ENCODE data around the gene GDE1.

The GDE1 gene

DNA sequence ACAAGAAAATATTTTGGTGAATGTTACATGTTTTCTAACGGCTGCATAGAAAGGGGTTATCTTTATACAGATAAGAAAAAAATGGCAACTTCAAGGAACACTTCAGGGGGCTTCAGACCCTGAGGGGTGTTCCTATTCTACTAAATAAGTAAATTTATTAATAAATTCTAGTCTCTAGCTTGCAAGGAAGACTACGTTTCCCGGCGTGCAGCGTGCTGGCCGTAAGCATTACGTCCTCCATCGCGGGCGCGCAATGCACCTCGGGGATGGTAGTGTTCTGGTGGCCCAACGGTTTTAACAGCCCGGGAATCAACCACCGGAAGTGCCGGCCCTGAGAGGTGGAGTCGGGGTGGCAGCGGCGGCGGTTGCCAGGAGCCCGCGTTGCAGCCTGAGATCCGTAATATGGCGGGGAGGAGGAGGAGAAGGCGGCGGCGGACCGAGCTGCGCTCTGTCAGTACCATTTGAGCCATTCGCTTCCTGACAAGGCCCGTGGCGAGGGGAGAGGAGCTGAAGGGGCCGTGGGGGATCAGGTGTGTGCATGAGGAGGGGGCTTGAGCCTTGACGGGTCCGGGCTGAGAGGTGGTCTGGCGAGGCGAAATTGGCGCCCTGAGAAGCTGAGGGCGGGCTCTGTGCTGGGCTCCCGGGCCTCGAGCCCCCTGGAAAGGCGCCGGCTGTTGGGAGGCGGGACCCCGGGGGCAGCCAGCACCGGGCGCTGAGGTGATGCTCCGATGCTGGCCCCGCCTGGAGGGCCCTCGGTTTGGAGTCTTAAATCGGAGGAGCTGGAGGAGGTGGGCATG is 1.9 kb upstream of the GDE1 start, which contains the start of gene CCP110:
Gene CCP110 (plus strand): TSS at position 384 of the 797 bp plus-strand sequence. CDS start 3,940 bp downstream, outside the sequence.
- peak; percentile 97 for DNase-seq

DNA sequence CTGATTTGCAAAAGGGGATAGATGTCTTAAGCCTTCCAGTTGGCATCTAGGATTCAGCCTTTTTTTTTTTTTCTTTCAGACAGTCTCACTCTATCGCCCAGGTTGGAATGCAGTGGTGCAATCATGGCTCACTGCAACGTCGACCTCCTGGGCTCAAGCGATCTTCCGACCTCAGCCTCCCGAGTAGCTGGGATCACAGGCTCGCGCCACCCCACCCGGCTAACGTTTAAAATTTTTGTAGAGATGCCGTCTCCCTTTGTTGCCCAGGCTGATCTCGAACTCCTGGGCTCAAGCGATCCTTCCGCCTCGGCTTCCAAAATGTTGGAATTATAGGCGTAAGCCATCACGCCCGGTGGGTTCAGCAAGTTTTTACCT is 1.3 kb upstream of the GDE1 start:
- DNase-seq, result no peak

DNA sequence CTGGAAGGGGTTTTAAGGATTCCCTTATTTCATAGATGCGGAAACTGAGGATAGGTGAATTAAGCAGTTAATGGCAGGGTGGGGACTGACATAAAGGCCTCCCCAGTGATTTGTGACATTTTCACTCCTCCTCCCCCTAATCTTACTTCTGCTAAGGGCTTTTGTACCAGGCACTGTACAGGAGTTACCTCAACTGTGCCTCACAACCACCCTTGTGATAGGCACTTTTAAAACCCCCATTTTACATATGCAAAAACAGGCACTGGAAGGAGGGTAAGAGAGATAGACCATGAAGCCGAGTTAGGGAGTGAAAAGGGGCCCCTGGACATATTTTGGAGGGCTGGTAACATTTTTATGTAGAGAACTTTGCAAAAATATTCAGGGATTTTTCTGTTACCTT is 862 bp upstream of the GDE1 start:
- no peak for DNase-seq

DNA sequence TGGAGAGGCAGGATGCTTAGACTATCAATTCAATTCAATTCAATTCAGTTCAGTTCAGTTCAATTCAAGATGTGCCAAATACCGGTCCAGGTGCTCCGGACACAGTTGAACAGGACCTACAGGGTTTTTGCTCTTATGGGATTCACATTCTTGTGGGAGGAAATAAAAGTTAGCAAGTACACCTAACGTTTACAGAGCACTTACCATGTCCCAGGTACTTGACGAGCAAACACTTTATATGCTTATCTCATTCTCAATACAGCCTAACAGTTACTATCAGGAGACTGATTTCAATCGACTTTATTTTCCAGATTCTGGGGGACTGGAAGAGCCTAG is 467 bp upstream of the GDE1 start:
- peak; percentile 50 for DNase-seq

DNA sequence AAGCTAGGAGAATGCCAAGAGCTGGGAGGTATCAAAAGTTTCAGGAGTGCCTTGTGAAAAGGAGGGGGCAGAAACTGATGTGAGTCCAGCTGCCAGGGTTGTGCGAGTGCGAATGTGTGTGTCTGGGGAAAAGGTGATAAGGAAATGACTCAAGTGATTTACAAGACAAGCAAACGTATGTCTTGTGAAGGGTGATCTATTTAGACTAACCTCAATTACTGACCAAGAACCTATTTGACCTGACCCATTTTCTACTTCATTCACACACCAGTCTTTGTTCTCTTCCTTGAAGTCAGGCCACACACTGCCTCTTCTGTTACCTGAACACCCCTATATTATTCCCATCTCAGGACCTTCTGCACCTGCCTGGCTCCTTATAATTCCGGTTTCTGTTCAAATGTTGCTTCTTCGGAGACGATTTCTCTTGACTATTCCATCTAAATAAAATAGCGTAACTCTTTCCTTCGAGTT is 1.0 kb downstream of the GDE1 start:
- DNase-seq, result no peak

DNA sequence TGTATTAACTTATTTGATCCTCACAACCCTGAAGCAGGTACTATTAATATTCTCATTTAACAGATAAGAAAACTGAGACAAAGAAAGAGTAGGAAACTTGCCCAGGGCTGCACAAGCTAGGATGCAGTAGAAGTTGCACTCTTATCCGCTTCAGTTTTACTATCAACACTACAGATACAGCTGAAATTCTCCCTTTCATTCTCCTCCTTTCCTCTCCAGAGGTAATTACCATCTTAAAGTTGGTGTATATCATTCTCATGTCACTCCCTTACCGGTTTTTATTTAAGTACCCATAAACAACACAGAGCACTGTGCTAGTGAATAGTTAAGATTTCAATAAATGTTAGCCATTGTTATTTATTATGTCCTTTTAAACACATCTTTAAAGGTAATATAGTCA is 3.5 kb downstream of the GDE1 start:
- no peak for DNase-seq

DNA sequence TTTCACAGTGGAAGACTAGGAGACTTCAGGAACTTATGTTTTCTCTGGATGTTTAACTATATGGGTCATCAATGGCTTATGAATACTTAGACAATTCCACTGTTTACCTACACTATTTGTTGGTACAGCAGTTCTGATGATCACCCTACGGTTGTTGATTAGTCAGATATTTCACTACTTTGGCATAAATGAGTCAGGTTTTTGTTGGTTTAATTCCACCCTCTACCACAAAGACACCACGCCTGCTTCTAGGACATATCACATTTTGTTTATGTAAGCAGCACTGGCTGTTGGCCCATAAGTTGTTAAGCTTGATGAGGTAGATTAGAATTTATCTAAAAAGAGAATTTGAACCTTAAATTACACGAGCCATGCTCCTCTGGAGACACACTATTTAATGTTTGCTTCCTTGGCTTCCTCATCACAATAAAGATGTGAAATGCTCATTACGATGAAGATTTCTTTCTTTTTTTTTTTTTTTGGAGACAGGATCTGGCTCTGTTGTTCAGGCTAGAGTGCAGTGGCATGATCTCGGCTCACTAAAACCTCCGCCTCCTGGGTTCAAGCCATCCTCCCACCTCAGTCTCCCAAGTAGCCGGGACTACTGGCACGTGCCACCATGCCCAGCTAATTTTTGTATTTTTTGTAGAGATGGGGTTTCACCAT is 4.3 kb downstream of the GDE1 start:
- no peak for DNase-seq

DNA sequence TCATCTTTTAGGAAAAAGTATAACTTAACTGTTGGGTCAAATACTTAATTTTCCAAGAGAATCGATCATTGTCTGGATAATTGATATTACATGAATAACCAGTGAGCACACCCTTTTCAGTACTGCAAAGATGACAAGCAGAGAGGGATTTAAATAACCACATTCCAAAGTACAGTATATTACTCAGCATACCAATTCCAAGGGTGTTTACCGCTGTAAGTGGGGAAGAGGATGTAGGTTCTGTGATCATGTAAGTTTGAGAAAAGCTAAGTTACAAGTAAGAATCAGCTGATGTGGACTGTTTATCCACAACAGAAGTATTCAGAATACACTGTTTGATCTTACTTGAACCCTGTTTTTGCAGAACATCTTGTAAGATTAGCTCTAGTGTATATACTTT is 6.1 kb downstream of the GDE1 start:
- no peak for DNase-seq

DNA sequence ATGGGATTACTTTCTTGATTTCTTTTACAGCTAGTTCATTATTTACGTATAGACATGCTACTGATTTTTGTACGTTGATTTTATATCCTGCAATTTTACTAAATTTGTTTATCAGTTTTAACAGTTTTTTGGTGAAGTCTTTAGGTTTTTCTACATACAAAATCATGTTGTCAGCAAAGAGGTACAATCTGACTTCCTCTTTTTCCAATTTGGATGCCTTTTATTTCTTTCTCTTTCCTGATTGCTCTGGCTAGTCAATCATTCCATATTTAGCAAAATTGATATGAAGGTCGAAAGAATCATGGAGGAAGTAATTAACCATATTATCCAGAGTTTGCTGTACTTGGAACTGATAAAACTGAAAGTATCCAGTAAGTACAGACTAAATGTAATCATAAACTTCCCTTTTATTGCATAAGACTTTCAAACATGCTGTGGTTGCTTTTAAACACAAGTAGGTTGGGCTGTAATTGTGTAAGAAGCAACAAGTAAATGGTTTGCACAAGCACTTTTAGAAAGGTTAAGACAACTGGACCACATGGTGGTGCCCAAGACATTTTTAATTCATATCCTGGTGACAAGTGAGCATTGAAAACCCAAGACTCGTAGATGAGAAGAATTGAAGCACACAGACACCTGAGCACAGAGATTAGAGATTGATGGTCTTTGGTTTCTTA is 8.4 kb downstream of the GDE1 start:
- no peak for DNase-seq

DNA sequence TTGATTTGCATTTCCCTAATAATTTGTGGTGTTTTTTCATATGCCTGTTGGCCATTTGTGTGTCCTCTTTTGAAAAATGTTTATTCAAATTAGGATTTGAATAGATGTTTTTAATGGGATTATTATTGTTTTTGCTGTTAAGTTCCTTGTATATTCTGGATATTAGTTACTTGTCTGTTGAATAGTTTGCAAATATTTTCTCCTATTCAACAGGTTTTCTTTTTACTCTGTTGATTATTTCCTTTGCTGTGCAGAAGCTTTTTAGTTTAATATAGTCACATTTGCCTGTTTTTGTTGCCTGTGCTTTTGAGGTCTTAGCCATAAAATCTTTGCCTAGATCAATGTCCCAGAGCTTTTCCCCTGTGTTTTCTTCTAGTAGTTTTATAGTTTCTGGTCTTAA is 9.6 kb downstream of the GDE1 start:
- DNase-seq, result no peak

DNA sequence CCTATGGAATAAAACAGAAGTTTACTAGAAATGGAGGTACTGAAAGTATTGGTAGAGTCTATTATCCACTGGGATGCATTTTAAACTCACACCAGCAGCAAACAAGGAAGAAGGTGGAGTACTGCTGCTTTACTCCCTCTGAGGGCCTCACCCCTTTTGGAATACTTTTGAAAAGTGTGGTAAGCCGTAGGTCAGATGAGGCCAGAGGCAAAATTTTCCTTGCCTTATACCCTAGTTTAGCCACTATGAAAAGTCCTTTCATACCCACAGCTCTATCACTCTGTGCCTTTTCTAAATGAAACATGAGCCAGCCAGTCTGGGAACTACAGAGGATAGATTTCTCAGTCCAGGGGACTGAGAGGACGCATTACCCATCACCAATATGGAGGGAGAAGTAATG is 14.0 kb downstream of the GDE1 start:
- DNase-seq, result no peak

DNA sequence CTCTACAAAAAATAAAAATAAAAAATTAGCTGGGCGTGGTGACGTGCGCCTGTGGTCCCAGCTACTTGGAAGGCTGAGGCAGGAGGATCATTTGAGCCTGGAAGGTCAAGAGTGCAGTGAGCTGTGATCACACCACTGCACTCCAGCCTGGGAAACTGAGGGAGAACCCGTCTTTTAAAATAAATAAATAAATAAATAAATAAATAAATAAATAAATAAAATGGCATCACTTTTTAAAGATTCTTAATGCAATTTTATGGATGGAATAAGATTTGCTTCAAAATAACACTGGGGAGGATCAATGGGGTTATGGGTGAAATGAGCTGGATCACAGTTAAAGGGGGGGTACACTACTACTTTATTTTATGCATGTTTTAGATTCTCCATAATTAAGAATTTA is 14.9 kb downstream of the GDE1 start:
- DNase-seq, result no peak

DNA sequence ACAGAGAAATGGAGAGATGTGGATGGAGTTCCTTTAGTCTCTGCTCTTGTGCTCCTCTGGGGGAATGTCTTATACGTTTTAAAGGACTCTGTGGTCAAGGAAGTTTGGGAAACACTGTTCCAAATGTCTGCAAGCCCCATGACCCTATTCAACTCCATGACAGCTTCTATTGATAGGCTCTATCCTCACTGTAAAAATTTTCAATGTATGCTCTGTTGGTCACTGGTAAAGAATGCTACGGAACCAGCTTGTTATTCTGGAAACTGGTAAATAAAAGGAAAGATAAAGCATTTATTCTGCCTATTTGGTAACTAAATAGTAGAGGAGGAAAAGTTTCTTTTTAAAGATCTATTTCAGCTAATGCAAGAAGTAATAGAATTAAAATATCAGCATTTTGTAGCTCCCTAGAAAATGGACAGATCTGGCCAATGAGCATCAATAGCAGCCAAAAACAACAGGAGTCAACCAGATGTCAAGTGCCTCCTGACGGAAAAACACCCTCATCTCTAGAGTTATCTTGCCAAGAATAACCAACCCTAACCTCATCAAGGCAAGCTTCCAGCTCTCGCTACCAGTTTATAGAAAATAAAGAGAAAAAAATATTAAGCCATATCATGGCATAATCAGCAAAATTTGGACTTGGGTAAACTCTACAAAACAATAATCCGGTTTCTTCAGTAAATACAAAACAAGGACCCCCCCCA is 16.1 kb downstream of the GDE1 start:
- no peak for DNase-seq

DNA sequence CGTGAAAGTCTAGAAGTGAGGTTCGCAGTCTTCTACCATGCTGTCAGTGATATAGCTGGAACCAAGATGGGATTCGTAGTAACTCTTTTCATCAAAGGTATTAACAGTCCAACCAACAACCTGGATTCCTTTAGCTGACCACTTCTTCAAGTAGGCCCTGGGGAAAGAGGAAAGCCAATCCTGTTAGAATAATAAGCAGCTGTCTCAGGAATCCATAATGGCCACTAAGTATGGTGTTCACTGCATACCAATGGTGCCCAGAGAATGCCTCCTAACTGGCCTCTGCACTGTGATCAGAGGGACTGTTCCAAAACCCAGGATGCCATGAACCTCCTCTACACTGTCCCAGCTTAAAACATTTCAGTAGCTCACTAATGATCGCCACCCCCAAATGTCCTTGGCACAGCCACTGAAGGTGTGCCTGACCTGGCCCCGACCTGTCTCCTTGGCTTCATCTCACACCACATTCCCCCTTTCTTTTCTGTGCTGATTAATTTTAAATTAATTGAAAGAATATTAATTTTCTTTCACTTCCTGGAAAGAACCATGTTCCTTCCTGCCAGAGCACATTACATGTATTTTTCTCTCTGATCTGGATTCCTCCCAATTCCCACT is 18.3 kb downstream of the GDE1 start:
- DNase-seq, result no peak

DNA sequence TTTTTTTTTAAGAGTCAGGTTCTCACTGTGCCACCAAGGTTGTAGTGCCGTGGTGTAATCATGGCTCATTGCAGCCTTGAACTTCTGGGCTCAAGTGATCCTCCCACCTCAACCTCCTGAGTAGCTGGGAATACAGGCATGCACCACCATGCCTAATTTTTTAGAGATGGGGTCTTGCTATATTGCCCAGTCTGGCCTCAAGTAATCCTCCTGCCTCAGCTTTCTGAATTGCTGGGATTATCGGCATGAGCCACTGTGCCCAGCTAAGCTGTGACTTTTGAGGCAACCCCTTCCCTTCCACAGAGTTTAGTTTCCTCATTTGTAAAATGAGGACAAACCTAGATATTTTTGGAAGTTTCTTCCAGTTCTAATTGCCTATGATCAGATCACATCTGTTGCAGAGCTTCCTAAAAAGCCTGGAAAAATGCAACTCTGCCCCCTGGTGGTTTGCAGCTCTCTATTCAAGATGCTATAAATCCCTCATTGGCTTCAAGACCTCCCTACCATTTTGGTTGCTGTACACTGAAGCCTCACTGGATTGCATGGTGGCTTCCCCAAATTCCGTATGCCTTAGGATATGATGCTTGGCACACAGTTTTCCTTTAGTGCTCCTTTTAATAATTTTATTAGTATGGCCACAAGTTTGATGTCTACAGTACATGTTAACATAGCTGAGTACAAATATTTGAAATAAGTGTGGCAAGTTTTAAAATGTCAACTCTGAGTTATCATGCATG is 19.3 kb downstream of the GDE1 start:
- DNase-seq, result peak; percentile 77

DNA sequence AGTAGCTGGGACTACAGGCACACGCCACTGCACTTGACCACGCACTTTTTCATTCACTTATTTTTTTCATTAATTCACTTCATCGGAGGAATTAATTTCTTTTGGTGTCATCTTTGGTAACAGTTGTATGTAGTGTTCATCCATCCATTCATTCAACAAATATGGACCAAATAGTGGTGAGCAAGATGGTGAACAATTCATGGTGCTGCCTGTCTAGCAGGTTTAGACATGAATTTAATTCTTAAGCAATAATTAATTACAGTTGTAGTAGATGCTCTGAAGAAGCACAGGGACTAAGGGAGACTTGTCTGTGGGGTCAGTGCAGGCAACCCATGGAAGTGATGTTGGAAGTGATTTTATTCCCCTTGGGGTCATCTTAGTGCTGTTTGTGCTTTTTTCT is 22.4 kb downstream of the GDE1 start:
- no peak for DNase-seq

DNA sequence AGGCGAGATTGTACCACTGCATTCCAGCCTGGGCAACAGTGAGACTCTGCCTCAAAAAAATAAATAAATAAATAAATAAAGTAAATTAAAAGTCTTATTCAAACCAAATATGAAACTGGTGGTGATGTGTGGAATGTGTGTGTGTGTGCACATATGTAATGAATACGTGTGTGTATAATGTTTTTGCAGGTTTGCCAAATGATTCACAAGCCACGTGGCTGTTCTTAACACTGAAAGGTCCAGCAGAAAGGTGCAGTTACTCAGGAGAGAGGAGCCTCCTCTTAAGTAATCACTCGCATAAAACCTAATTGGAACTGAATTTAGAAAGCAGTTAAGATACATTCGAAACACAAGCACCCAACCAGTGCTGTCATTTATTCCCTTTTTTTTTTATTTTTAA is 22.9 kb downstream of the GDE1 start:
- DNase-seq, result no peak

DNA sequence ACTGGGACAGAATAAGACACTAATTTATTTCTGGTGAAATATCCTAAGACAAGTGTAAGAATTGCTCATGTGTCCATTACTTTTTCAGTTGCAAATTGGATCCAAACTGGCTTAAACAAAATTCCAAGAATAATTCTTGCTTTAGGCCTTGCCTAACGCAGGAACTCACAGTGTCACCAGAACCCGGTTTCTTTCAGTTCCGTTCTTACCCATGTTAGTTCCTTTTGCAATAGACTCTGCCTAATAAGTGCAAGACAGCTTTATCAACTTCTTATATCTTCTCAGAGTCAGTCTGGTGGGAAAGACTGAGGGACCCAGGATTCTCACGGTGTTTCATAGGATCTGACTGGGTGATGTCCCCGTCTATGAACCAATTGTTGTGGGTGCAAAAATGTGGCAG is 24.7 kb downstream of the GDE1 start:
- DNase-seq, result no peak

DNA sequence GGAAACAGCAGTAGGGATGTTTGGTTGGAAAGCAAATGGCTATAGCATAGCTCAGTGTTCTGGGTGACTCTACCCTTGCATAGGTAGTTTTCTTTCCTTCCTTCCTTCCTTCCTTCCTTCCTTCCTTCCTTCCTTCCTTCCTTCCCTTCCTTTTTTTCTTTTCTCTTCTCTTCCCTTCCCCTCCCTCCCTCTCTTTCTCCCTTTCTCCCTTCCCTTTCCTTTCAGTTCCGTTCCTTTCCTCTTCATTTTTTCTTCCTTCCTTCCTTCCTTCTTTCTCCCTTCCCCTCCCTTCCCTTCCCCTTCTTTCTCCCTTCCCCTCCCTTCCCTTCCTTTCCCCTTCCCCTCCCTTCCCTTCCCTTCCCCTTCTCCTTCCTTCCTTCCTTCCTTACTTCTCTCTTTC is 31.3 kb downstream of the GDE1 start:
- DNase-seq, result no peak

DNA sequence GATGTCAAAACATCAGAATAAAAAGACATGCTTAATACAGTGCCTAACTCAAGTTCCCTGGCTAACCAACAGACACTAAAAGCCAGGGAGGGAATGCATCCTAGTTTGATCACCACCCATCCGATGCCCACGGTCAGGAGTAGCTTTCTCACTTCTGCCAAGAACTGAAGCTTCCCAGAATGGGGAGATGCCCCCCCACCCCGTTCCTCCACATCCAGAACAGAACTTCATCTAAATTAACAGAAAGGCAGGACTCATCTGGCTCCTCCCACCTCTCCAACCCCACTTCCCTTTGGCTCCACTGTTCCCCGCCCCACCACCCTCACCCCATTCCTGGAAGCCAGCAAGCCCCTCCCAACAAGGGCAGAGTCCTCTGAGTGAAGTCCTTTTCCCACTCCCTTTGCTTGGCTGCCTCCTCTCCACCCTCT is 33.7 kb downstream of the GDE1 start:
- no peak for DNase-seq

DNA sequence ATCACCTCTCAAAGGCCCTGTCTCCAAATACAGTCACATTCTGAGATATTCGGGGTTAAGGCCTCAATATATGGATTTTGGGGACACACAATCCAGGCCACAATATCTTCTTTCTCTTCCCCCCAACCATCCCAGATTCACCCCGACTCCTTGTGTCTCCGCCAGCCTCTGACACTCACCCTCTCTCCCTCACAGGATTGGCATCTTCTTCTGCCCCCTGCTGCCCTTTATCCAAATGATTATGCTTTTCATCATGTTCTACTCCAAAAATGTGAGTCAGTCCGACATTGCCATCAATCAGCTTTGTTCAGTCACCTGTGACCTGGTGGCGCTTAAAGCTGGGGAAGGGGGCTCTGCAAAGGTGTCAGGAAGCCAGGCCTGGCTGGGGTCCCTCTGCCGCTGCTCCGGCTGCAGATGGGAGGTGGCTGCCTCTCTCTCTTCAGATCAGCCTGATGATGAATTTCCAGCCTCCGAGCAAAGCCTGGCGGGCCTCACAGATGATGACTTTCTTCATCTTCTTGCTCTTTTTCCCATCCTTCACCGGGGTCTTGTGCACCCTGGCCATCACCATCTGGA is 35.1 kb downstream of the GDE1 start:
- no peak for DNase-seq

DNA sequence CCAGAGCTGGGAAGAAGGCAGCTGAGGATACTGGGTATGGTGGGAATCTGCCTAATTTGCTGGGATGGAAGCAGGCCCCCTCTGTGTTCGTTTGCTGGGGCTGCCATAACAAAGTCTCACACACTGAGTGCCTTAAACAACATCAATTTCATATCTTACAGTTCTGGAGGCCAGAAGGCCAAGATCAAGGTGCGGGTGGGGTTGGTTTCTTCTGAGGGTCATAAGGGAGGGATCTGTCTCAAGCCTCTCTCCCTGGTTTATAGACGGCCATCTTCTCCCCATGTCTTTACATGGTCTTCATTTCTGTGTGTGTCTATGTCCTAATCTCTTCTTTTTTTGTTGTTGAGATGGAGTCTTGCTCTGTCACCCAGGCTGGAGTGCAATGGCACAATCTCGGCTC is 35.8 kb downstream of the GDE1 start:
- DNase-seq, result no peak

Measured in NCI-H345 (cell line).